ENCODE measurements around the gene ATP10B. TPM values are rescaled to one million over a fixed set of nuclear protein-coding genes. Genes with fewer than 3 reads are reported as not detected.

Gene ATP10B
- total and polyA plus RNA-seq, 2 of the 13 experiments (the other 11 are each of a cell fraction or from before 2014, with no cell fraction given) = not detected

DNA sequence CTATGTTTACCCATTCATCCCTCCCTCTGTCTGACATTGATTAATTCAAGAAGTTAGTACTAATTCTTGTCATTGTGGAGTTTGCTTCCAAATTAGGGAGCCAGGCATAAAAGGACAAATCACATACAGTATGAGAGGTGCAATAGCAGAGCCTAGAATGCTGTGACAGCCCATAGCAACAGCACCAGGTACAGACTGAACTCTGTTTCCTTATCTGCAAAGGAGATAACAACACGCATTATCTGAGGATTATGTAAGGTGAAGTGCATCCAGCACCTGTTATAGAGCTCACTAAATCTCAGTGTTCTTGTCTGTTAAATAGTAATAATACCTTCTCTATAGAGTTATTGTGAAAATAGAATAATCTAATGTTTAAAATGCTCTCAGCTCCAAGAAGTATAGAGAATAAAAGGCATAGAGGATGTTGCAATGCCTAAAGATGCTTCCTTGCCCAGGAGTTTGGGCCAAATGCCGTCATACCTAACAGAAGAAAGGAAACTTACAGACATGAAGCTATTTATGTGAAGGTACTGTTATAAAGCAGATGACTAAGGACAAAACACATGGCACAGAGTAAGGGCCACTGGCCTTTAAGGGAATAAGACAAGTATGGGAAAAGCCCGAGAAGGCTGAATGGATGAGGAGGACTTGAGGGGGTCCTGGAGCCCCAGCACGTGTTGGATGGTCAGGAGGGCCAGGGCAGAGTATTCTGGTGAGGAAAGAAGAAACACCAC, 214.5 kb downstream of the ATP10B start:
- H4K20me1 ChIP-seq (ENCODE audit: insufficient read depth, low read length) = no peaks in the 10 kb centered on the region
- no peak for DNase-seq (ENCODE audit: low spot score)
- TF ChIP-seq NPAS2 (CRISPR knock-in tag; IDR thresholded peaks at IDR 0.05; ENCODE audit: borderline replicate concordance) = no peak
- H3K9ac ChIP-seq (ENCODE audit: insufficient read depth, low read depth, low read length) = no peak overlapping the region
- FAIRE-seq = no peak
- H3K79me2 ChIP-seq (ENCODE audit: insufficient read depth, low read length) = no peaks in the 10 kb centered on the region
- intact Hi-C loops (cut with micrococcal nuclease; ENCODE audit: unreplicated experiment) = no loop called here
- no TSS peak for BruUV-seq (replicated peaks)
- no peak overlapping the region for H3K4me3 ChIP-seq (replicated peaks in 1 of 3; ENCODE audit: insufficient read depth in 1 of 3, low read depth in 2 of 3, low read length in 3 of 3)
- CTCF ChIA-PET (ENCODE audit: low intra/inter-chr PET ratio, low total read pairs) = no interaction called here
- ATAC-seq = no peak
- no peak overlapping the region for H3K4me2 ChIP-seq (ENCODE audit: low read depth, low read length)
- no peaks in the 10 kb centered on the region for H3K36me3 ChIP-seq (replicated peaks in 1 of 2; ENCODE audit: control insufficient read depth in 1 of 2, insufficient read depth in 2 of 2, low read length in 2 of 2)
- 9% methylated on average over 4 of the region's 4 CpGs for WGBS (ENCODE audit: low lambda C conversion rate)
- peaks cover 12% of the 10 kb centered on the region for H3K4me1 ChIP-seq (ENCODE audit: insufficient read depth, low read length)
- no peak overlapping the region for H3K27ac ChIP-seq (ENCODE audit: extremely low read length, insufficient read depth, low read length)
- H3K27me3 ChIP-seq (ENCODE audit: control insufficient read depth in 1 of 2, insufficient read depth in 2 of 2, low read length in 2 of 2) = no peaks in the 10 kb centered on the region
- POLR2A ChIA-PET = no interaction called here
- in situ Hi-C loops (cut with HindIII; ENCODE audit: extremely low pct_ligation_motif_present, low pct_unique_long_range_greater_than_20kb) = no loop called here
- no peak overlapping the region for H2AFZ ChIP-seq (ENCODE audit: low read length)
- H3K9me3 ChIP-seq (ENCODE audit: low read length) = no peaks in the 10 kb centered on the region

DNA sequence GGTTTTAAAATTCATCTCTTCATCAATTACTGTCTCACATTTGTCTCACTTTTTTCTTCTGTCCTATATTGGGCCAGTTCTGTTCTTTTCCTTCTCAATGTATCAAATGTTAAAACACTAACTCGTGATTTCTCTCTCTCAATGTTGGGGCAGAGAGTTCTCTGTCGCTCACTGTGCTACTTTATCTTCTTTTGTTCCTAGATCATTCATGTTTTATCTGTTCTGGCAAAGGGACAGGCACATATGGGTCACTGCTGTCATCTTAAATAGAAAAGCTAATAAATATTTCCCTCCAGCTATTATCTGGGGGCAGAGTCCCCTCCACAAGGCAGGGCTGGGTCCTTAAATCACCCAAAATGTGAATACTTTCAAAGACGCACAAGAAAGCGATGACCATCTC, 216.3 kb downstream of the ATP10B start:
- no peak overlapping the region for H3K9ac ChIP-seq (ENCODE audit: insufficient read depth, low read depth, low read length)
- H3K4me2 ChIP-seq (ENCODE audit: low read depth, low read length) = no peak overlapping the region
- H3K79me2 ChIP-seq (ENCODE audit: insufficient read depth, low read length) = no peaks in the 10 kb centered on the region
- no peak overlapping the region for H3K4me3 ChIP-seq (replicated peaks in 1 of 3; ENCODE audit: insufficient read depth in 1 of 3, low read depth in 2 of 3, low read length in 3 of 3)
- H4K20me1 ChIP-seq (ENCODE audit: insufficient read depth, low read length) = no peaks in the 10 kb centered on the region
- ATAC-seq (no peak), DNase-seq (ENCODE audit: low spot score) (no peak), FAIRE-seq (no peak)
- H2AFZ ChIP-seq (ENCODE audit: low read length) = no peak overlapping the region
- ChIA-PET CTCF (ENCODE audit: low intra/inter-chr PET ratio, low total read pairs) (no interaction called here), POLR2A (no interaction called here)
- BruUV-seq (replicated peaks) = no TSS peak
- H3K9me3 ChIP-seq (ENCODE audit: low read length) = no peaks in the 10 kb centered on the region
- H3K36me3 ChIP-seq (replicated peaks in 1 of 2; ENCODE audit: control insufficient read depth in 1 of 2, insufficient read depth in 2 of 2, low read length in 2 of 2) = no peaks in the 10 kb centered on the region
- WGBS (ENCODE audit: low lambda C conversion rate) = 59% methylated on average over 4 of the region's 4 CpGs
- no peaks in the 10 kb centered on the region for H3K27me3 ChIP-seq (ENCODE audit: control insufficient read depth in 1 of 2, insufficient read depth in 2 of 2, low read length in 2 of 2)
- H3K4me1 ChIP-seq (ENCODE audit: insufficient read depth, low read length) = peaks cover 12% of the 10 kb centered on the region
- in situ Hi-C loops (cut with HindIII; ENCODE audit: extremely low pct_ligation_motif_present, low pct_unique_long_range_greater_than_20kb) = no loop called here
- intact Hi-C loops (cut with micrococcal nuclease; ENCODE audit: unreplicated experiment) = no loop called here
- no peak overlapping the region for H3K27ac ChIP-seq (ENCODE audit: extremely low read length, insufficient read depth, low read length)
- TF ChIP-seq PRMT3 (CRISPR knock-in tag; IDR thresholded peaks at IDR 0.05; ENCODE audit: borderline replicate concordance, low read depth) = no peak
- TF ChIP-seq, protein P1, sequence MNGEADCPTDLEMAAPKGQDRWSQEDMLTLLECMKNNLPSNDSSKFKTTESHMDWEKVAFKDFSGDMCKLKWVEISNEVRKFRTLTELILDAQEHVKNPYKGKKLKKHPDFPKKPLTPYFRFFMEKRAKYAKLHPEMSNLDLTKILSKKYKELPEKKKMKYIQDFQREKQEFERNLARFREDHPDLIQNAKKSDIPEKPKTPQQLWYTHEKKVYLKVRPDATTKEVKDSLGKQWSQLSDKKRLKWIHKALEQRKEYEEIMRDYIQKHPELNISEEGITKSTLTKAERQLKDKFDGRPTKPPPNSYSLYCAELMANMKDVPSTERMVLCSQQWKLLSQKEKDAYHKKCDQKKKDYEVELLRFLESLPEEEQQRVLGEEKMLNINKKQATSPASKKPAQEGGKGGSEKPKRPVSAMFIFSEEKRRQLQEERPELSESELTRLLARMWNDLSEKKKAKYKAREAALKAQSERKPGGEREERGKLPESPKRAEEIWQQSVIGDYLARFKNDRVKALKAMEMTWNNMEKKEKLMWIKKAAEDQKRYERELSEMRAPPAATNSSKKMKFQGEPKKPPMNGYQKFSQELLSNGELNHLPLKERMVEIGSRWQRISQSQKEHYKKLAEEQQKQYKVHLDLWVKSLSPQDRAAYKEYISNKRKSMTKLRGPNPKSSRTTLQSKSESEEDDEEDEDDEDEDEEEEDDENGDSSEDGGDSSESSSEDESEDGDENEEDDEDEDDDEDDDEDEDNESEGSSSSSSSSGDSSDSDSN (CRISPR knock-in tag; IDR thresholded peaks at IDR 0.05) = no peak
- TF ChIP-seq, protein P2, sequence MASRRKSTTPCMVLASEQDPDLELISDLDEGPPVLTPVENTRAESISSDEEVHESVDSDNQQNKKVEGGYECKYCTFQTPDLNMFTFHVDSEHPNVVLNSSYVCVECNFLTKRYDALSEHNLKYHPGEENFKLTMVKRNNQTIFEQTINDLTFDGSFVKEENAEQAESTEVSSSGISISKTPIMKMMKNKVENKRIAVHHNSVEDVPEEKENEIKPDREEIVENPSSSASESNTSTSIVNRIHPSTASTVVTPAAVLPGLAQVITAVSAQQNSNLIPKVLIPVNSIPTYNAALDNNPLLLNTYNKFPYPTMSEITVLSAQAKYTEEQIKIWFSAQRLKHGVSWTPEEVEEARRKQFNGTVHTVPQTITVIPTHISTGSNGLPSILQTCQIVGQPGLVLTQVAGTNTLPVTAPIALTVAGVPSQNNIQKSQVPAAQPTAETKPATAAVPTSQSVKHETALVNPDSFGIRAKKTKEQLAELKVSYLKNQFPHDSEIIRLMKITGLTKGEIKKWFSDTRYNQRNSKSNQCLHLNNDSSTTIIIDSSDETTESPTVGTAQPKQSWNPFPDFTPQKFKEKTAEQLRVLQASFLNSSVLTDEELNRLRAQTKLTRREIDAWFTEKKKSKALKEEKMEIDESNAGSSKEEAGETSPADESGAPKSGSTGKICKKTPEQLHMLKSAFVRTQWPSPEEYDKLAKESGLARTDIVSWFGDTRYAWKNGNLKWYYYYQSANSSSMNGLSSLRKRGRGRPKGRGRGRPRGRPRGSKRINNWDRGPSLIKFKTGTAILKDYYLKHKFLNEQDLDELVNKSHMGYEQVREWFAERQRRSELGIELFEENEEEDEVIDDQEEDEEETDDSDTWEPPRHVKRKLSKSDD (CRISPR knock-in tag; IDR thresholded peaks at IDR 0.05; ENCODE audit: low read depth) = no peak
- TF ChIP-seq ZNF367 (CRISPR knock-in tag; IDR thresholded peaks at IDR 0.05; ENCODE audit: borderline replicate concordance) = no peak
- no peak for TF ChIP-seq NR3C1 (CRISPR knock-in tag; IDR thresholded peaks at IDR 0.05)
- no peak for TF ChIP-seq ZNF816 (CRISPR knock-in tag; IDR thresholded peaks at IDR 0.05; ENCODE audit: borderline replicate concordance)
- no peak for TF ChIP-seq ZSCAN31 (CRISPR knock-in tag; IDR thresholded peaks at IDR 0.05; ENCODE audit: low read depth)
- TF ChIP-seq, protein P3, sequence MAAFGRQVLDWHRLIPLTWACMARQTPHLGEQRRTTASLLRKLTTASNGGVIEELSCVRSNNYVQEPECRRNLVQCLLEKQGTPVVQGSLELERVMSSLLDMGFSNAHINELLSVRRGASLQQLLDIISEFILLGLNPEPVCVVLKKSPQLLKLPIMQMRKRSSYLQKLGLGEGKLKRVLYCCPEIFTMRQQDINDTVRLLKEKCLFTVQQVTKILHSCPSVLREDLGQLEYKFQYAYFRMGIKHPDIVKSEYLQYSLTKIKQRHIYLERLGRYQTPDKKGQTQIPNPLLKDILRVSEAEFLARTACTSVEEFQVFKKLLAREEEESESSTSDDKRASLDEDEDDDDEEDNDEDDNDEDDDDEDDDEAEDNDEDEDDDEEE (CRISPR knock-in tag; IDR thresholded peaks at IDR 0.05) = no peak
- TF ChIP-seq RARG (CRISPR knock-in tag; IDR thresholded peaks at IDR 0.05; ENCODE audit: low read depth) = no peak
- TF ChIP-seq AKAP8 (CRISPR knock-in tag; IDR thresholded peaks at IDR 0.05) = no peak
- TF ChIP-seq ZNF615 (CRISPR knock-in tag; IDR thresholded peaks at IDR 0.05; ENCODE audit: borderline replicate concordance) = no peak
